Right atrium auricular region (tissue), 2 donors: ENCODE data around the gene USP3. TPM values are rescaled to one million over a fixed set of nuclear protein-coding genes. Genes with fewer than 3 reads are reported as not detected.

ENCODE experiments used
- DNase-seq: peaks from one replicate; pipeline ENCODE4 v3.0.0-alpha.2; 2019; ENCODE audit warnings: low spot score
- H3K27ac ChIP-seq, 2 donors: fragments of 200-600 bp; sonication (generic); 1 replicate in 1 of 2; 2 replicates in 1 of 2; pipeline ENCODE4 v1.5.1; 2016 to 2019
- H3K27me3 ChIP-seq, 2 donors: fragments of 200-600 bp; sonication (generic); one replicate each; pipeline versions ENCODE4 v1.5.1 to v1.6.0; 2017 to 2019
- H3K36me3 ChIP-seq: fragments of 200-600 bp; sonication (generic); one replicate; pipeline ENCODE4 v1.5.1; 2016
- H3K4me1 ChIP-seq, 2 donors: fragments of 200-600 bp; sonication (generic); one replicate each; pipeline versions ENCODE4 v1.5.1 to v1.6.0; 2017 to 2019
- H3K4me3 ChIP-seq, 2 donors: fragments of 200-600 bp; sonication (generic); 1 replicate in 1 of 2; 2 replicates in 1 of 2; pipeline ENCODE4 v1.5.1; 2017 to 2019; ENCODE audit warnings: mild to moderate bottlenecking in 1 of 2, moderate library complexity in 1 of 2
- H3K9me3 ChIP-seq, 2 donors: fragments of 200-600 bp; sonication (generic); one replicate each; pipeline ENCODE4 v1.5.1; 2019
- CTCF ChIP-seq, 2 donors: fragments of 200-600 bp; sonication (generic); IDR thresholded peaks; one replicate each; pipeline ENCODE4 v1.5.1; 2019; ENCODE audit warnings: antibody characterized with exemption in 2 of 2
- total RNA-seq, 2 donors: library from RNA; depleted of rRNA; stranded (reverse); fragments of >200 nt; gene quantifications; one replicate each; pipeline ENCODE4 v1.1.0, GENCODE V29; 2016

Gene USP3
- total RNA-seq, 2 donors from 2014 or later = 12.3 to 18.5 TPM

- no peaks in the 10 kb centered on the region for H3K27me3 ChIP-seq
- H3K4me3 ChIP-seq = no peak overlapping the region
- no peak for DNase-seq
- no peaks in the 10 kb centered on the region for H3K36me3 ChIP-seq
- H3K27ac ChIP-seq = no peak overlapping the region
- no peaks in the 10 kb centered on the region for H3K4me1 ChIP-seq
- H3K9me3 ChIP-seq = no peaks in the 10 kb centered on the region
- no peak for TF ChIP-seq CTCF (IDR thresholded peaks at IDR 0.05)
Measured at GRCh38 chr15:63465104-63465503, 39.3 kb upstream of the USP3 start.

- no peak for DNase-seq
Measured at GRCh38 chr15:63466378-63467192, 37.8 kb upstream of the USP3 start.

GRCh38 chr15:63469190-63469589, 35.2 kb upstream of the USP3 start:
- Histone ChIP-seq H3K27me3 (no peaks in the 10 kb centered on the region), H3K36me3 (no peaks in the 10 kb centered on the region), H3K9me3 (no peaks in the 10 kb centered on the region), H3K27ac (no peak overlapping the region), H3K4me1 (peaks cover 0 to 5% of the 10 kb centered on the region in 2 donors), H3K4me3 (no peak overlapping the region)
- no peak for TF ChIP-seq CTCF (IDR thresholded peaks at IDR 0.05)
- no peak for DNase-seq

More at GRCh38 chr15:63466378-63467192, 37.8 kb upstream of the USP3 start:
- Histone ChIP-seq H3K4me1 (no peaks in the 10 kb centered on the region), H3K9me3 (no peaks in the 10 kb centered on the region), H3K4me3 (no peak overlapping the region), H3K27ac (no peak overlapping the region), H3K36me3 (no peaks in the 10 kb centered on the region), H3K27me3 (no peaks in the 10 kb centered on the region)
- peak; percentile 10 to 71 for TF ChIP-seq CTCF (IDR thresholded peaks at IDR 0.05)

GRCh38 chr15:63469984-63470383, 34.4 kb upstream of the USP3 start:
- no peaks in the 10 kb centered on the region for H3K27me3 ChIP-seq
- no peak overlapping the region for H3K4me3 ChIP-seq
- H3K36me3 ChIP-seq = no peaks in the 10 kb centered on the region
- no peaks in the 10 kb centered on the region for H3K9me3 ChIP-seq
- H3K27ac ChIP-seq = no peak overlapping the region
- DNase-seq = no peak
- TF ChIP-seq CTCF (IDR thresholded peaks at IDR 0.05) = no peak
- peaks cover 0 to 12% of the 10 kb centered on the region in 2 donors for H3K4me1 ChIP-seq

- Histone ChIP-seq H3K27me3 (no peaks in the 10 kb centered on the region), H3K9me3 (no peaks in the 10 kb centered on the region), H3K4me1 (peaks cover 0 to 16% of the 10 kb centered on the region in 2 donors), H3K4me3 (no peak overlapping the region), H3K27ac (no peak overlapping the region), H3K36me3 (no peaks in the 10 kb centered on the region)
- no peak for DNase-seq
- TF ChIP-seq CTCF (IDR thresholded peaks at IDR 0.05) = no peak
Measured at GRCh38 chr15:63473007-63473748, 31.2 kb upstream of the USP3 start.
